Esophagus squamous epithelium (tissue), 4 donors: ENCODE measurements around the gene SLC29A4.

Source experiments
- POLR2A ChIP-seq, 4 donors: fragments of 450-650 bp; IDR thresholded peaks; one replicate each; pipeline ENCODE4 v1.6.1; 2017; ENCODE audit warnings: antibody characterized with exemption in 4 of 4, mild to moderate bottlenecking in 4 of 4, moderate library complexity in 3 of 4
- TF ChIP-seq, protein P1 (sequence below), 6 experiments: fragments of 450-650 bp in 4 of 6; fragments of 200-600 bp in 2 of 6; sonication (generic) in 2 of 6; IDR thresholded peaks; one replicate each; pipeline ENCODE4 v1.5.1; 2016 to 2019; ENCODE audit warnings: antibody characterized with exemption in 6 of 6, mild to moderate bottlenecking in 4 of 6, moderate library complexity in 4 of 6

DNA sequence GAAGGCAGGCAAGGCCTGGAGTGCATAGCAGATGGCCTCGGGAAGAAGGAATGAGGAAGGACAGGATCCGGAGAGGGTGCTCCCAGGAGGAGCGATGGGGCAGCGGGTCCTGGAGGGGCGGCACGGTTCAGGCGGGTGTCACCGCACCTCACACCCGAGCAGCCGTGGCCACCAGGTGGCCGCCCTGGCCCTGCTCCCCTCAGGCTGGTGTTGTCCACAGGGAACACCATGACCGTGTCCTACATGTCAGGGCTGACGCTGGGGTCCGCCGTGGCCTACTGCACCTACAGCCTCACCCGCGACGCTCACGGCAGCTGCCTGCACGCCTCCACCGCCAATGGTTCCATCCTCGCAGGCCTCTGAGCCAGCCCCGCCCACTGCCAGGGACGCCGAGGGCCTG is 19.8 kb downstream of the SLC29A4 start:
- TF ChIP-seq, protein P1, sequence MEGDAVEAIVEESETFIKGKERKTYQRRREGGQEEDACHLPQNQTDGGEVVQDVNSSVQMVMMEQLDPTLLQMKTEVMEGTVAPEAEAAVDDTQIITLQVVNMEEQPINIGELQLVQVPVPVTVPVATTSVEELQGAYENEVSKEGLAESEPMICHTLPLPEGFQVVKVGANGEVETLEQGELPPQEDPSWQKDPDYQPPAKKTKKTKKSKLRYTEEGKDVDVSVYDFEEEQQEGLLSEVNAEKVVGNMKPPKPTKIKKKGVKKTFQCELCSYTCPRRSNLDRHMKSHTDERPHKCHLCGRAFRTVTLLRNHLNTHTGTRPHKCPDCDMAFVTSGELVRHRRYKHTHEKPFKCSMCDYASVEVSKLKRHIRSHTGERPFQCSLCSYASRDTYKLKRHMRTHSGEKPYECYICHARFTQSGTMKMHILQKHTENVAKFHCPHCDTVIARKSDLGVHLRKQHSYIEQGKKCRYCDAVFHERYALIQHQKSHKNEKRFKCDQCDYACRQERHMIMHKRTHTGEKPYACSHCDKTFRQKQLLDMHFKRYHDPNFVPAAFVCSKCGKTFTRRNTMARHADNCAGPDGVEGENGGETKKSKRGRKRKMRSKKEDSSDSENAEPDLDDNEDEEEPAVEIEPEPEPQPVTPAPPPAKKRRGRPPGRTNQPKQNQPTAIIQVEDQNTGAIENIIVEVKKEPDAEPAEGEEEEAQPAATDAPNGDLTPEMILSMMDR (IDR thresholded peaks at IDR 0.05), result no peak
- no peak for TF ChIP-seq POLR2A (IDR thresholded peaks at IDR 0.05)
